K562 (cell line): ENCODE measurements around the gene RNF224. TPM values are rescaled to one million over a fixed set of nuclear protein-coding genes. Genes with fewer than 3 reads are reported as not detected.

Experiments used
- ATF6 ChIP-seq: sonication (generic); formaldehyde crosslinking; IDR thresholded peaks from 2 replicates; pipeline ENCODE4 v1.4.0; 2020; ENCODE audit warnings: mild to moderate bottlenecking, missing genetic modification reagents
- BHLHE40 ChIP-seq: IDR thresholded peaks from 2 replicates; pipeline ENCODE4 v1.6.1; 2011; ENCODE audit warnings: low read length, improper control_type of control experiment
- CAMTA2 ChIP-seq: fragments of 250-450 bp; sonication (Bioruptor Pico); conservative IDR thresholded peaks from 2 replicates; pipeline ENCODE4 v1.5.1; 2022
- ELK3 ChIP-seq: fragments of 450-650 bp; formaldehyde crosslinking; IDR thresholded peaks from 2 replicates; pipeline ENCODE4 v1.4.0; 2020; ENCODE audit warnings: mild to moderate bottlenecking
- ETV6 ChIP-seq, 3 experiments: fragments of 150-350 bp in 1 of 3; sonication (generic) in 1 of 3; formaldehyde crosslinking in 1 of 3; IDR thresholded peaks; 2 replicates each; pipeline versions ENCODE4 v1.6.1 to v1.8.0; 2014 to 2022; ENCODE audit warnings: borderline replicate concordance in 2 of 3, low read depth in 2 of 3, antibody characterized with exemption in 1 of 3, low read length in 1 of 3, mild to moderate bottlenecking in 1 of 3, missing genetic modification reagents in 1 of 3
- KAT2B ChIP-seq: IDR thresholded peaks from one replicate; pipeline ENCODE4 v1.6.1; 2012; ENCODE audit warnings: low read depth, mild to moderate bottlenecking, control low read depth, inconsistent platforms, low read length, moderate library complexity
- PATZ1 ChIP-seq: fragments of 250-450 bp; sonication (Bioruptor Pico); IDR thresholded peaks from 2 replicates; pipeline ENCODE4 v1.5.0; 2020; ENCODE audit warnings: mild to moderate bottlenecking, borderline replicate concordance
- SAP30 ChIP-seq: fragments of 200-600 bp; sonication (generic); IDR thresholded peaks from 2 replicates; pipeline ENCODE4 v1.6.1; 2012; ENCODE audit warnings: borderline replicate concordance, low read depth, mild to moderate bottlenecking, moderate library complexity, low read length, control low read depth, inconsistent platforms; ENCODE audit not compliant: insufficient read depth, poor library complexity, severe bottlenecking
- SMARCA5 ChIP-seq: fragments of 450-650 bp; IDR thresholded peaks from 2 replicates; pipeline ENCODE4 v1.6.1; 2016
- THRAP3 ChIP-seq: fragments of 450-650 bp; IDR thresholded peaks from 2 replicates; pipeline ENCODE4 v1.6.1; 2016; ENCODE audit warnings: mild to moderate bottlenecking, inconsistent platforms, borderline replicate concordance
- ZC3H11A ChIP-seq: IDR thresholded peaks from 2 replicates; pipeline ENCODE4 v1.6.1; 2012; ENCODE audit warnings: low read depth, low read length, improper control_type of control experiment
- ZNF518B ChIP-seq: fragments of 250-450 bp; sonication (Bioruptor Pico); IDR thresholded peaks from 2 replicates; pipeline ENCODE4 v1.5.0; 2021; ENCODE audit warnings: mild to moderate bottlenecking, moderate library complexity
- polyA plus RNA-seq, 8 experiments: library from polyadenylated mRNA; depleted of rRNA in 4 of 8; stranded (reverse) in 5 of 8; unstranded in 3 of 8; fragments of >200 nt; fragmentation: Nextera tagmentation in 2 of 8; fragmentation: Illumina TruSeq in 1 of 8; extraction: Ambion mirVana in 2 of 8; extraction: Trizol in 1 of 8; gene quantifications; 2 replicates each; pipeline versions ENCODE4 v1.2.1 to v1.2.3, GENCODE V29; 2011 to 2014; ENCODE audit warnings: inconsistent platforms in 1 of 8, missing spikeins in 1 of 8
- total RNA-seq, 7 experiments: library from RNA; depleted of rRNA in 6 of 7; stranded (reverse); fragments of >200 nt in 6 of 7; fragmentation: Illumina TruSeq in 2 of 7; extraction: Trizol in 2 of 7; gene quantifications; 2 replicates each; pipeline versions ENCODE4 v1.2.1 to v1.2.3, GENCODE V29; 2011 to 2021; ENCODE audit warnings: low replicate concordance in 1 of 7

The RNF224 gene
- total and polyA plus RNA-seq, 9 of the 15 experiments (the other 6 are each of a cell fraction or from before 2014, with no cell fraction given) = not detected

GRCh38 chr9:137240841-137241489 is 13.7 kb downstream of the RNF224 start, which contains the start of gene TUBB4B (continued):
- TF ChIP-seq ATF6 (CRISPR knock-in tag) (no peak), ZC3H11A (0 out of 2 replicates have a peak, but pooled peaks have one; percentile 17), BHLHE40 (no peak), KAT2B (no peak), CAMTA2 (CRISPR knock-in tag) (peak; percentile 89; the same call in 1 of the 2 replicates), ETV6 (IDR thresholded peaks at IDR 0.05; ENCODE audit: borderline replicate concordance in 1 of 2, low read depth in 2 of 2, low read length in 1 of 2) (no peak), ETV6 (CRISPR knock-in tag; IDR thresholded peaks at IDR 0.05; ENCODE audit: borderline replicate concordance) (peak; percentile 29; the same call in 1 of the 2 replicates), PATZ1 (CRISPR knock-in tag) (no peak), ZNF518B (CRISPR knock-in tag) (no peak), ELK3 (CRISPR knock-in tag) (no peak), SMARCA5 (no peak), THRAP3 (no peak), SAP30 (peak; percentile 6)
